Stomach (tissue), 4 donors: ENCODE data around the gene FAM161A.

Experiments used
- CTCF ChIP-seq, 7 experiments: fragments of 450-650 bp in 4 of 7; fragments of 200-600 bp in 3 of 7; sonication (generic) in 3 of 7; IDR thresholded peaks; one replicate each; pipeline ENCODE4 v1.5.1; 2016 to 2019; ENCODE audit warnings: antibody characterized with exemption in 7 of 7, control low read depth in 2 of 7, mild to moderate bottlenecking in 1 of 7
- EP300 ChIP-seq: sonication (generic); formaldehyde crosslinking; IDR thresholded peaks from one replicate; pipeline ENCODE4 v1.6.1; 2017; ENCODE audit warnings: antibody characterized with exemption
- POLR2A ChIP-seq, 4 donors: fragments of 450-650 bp; IDR thresholded peaks; one replicate each; pipeline ENCODE4 v1.6.1; 2016; ENCODE audit warnings: antibody characterized with exemption in 4 of 4, control low read depth in 2 of 4, mild to moderate bottlenecking in 1 of 4, moderate library complexity in 1 of 4
- POLR2AphosphoS5 ChIP-seq, 3 donors: sonication (generic); formaldehyde crosslinking; IDR thresholded peaks; one replicate each; pipeline ENCODE4 v1.6.1; 2016; ENCODE audit warnings: antibody characterized with exemption in 3 of 3

- TF ChIP-seq POLR2AphosphoS5 (IDR thresholded peaks at IDR 0.05) (no peak), POLR2A (IDR thresholded peaks at IDR 0.05) (no peak), EP300 (no peak), CTCF (IDR thresholded peaks at IDR 0.05) (no peak)
These were observed 37.1 kb downstream of the FAM161A start for GRCh38 chr2:61816480-61817355.
